ENCODE data around the gene SNAI3. TPM values are rescaled to one million over a fixed set of nuclear protein-coding genes. Genes with fewer than 3 reads are reported as not detected.

Gene SNAI3
- total RNA-seq, 1 donor from 2014 or later, result 7.0 TPM

DNA sequence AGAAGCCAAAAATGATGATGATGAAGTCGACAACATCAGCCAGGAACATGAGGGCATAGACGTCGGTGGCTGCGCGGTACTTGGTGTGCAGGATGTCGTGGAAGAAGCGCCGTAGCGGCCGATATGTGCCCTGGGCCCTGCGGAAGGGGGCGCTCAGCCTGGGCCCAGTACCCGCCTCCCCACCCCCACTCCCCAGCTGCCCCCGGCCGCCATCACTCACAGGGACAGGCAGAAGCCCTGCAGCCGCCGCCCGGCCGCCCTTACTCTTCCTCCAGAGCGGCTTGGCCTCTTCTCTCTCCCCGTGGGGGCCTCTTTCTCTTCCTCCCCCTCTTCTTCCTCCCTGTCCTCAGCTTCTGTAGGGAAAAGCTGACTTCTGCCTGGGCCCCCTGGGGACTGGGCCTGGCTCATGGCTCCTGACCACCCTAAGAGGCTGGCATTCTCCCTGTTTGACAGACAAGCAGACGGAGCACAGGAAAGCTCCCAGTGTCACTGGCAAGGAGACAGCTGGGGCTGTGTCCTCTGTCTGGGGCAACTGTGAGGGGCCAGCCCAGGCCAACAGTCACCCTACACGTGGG is 34.2 kb upstream of the SNAI3 start:
- no peak overlapping the region for H3K27ac ChIP-seq
- no peak for ATAC-seq
- H3K27me3 ChIP-seq, result no peaks in the 10 kb centered on the region
- TF ChIP-seq, protein P1, sequence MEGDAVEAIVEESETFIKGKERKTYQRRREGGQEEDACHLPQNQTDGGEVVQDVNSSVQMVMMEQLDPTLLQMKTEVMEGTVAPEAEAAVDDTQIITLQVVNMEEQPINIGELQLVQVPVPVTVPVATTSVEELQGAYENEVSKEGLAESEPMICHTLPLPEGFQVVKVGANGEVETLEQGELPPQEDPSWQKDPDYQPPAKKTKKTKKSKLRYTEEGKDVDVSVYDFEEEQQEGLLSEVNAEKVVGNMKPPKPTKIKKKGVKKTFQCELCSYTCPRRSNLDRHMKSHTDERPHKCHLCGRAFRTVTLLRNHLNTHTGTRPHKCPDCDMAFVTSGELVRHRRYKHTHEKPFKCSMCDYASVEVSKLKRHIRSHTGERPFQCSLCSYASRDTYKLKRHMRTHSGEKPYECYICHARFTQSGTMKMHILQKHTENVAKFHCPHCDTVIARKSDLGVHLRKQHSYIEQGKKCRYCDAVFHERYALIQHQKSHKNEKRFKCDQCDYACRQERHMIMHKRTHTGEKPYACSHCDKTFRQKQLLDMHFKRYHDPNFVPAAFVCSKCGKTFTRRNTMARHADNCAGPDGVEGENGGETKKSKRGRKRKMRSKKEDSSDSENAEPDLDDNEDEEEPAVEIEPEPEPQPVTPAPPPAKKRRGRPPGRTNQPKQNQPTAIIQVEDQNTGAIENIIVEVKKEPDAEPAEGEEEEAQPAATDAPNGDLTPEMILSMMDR (IDR thresholded peaks at IDR 0.05), result no peak
- intact Hi-C loops (cut with DNase I), result no loop called here
- no peaks in the 10 kb centered on the region for H3K9me3 ChIP-seq
- no peak overlapping the region for H3K4me3 ChIP-seq
- peaks cover 100% of the 10 kb centered on the region for H3K36me3 ChIP-seq
- no peak for DNase-seq
- H3K4me1 ChIP-seq, result no peaks in the 10 kb centered on the region

DNA sequence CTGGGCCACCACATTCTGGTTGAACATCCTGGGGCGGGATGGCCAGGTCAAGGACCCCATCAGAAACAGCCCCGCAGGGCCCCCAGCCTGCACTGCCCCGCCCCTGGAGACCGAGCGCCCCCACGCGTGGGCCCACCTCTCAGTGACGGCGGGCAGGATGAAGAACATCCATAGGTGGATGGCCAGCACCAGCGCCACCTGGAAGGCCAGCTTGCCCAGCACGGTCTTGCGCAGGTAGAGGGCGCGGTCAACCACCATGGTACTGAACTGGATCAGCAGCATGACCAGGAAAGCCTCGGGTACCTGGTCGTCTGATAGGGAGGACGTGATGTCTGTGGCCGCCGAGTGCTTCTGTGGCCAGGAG is 33.6 kb upstream of the SNAI3 start:
- H3K4me1 ChIP-seq, result no peaks in the 10 kb centered on the region
- intact Hi-C loops (cut with DNase I), result no loop called here
- H3K4me3 ChIP-seq, result no peak overlapping the region
- H3K36me3 ChIP-seq, result peaks cover 100% of the 10 kb centered on the region
- ATAC-seq (no peak), DNase-seq (no peak)
- no peaks in the 10 kb centered on the region for H3K9me3 ChIP-seq
- H3K27me3 ChIP-seq, result no peaks in the 10 kb centered on the region
- TF ChIP-seq, protein P1 (IDR thresholded peaks at IDR 0.05), result no peak
- no peak overlapping the region for H3K27ac ChIP-seq

DNA sequence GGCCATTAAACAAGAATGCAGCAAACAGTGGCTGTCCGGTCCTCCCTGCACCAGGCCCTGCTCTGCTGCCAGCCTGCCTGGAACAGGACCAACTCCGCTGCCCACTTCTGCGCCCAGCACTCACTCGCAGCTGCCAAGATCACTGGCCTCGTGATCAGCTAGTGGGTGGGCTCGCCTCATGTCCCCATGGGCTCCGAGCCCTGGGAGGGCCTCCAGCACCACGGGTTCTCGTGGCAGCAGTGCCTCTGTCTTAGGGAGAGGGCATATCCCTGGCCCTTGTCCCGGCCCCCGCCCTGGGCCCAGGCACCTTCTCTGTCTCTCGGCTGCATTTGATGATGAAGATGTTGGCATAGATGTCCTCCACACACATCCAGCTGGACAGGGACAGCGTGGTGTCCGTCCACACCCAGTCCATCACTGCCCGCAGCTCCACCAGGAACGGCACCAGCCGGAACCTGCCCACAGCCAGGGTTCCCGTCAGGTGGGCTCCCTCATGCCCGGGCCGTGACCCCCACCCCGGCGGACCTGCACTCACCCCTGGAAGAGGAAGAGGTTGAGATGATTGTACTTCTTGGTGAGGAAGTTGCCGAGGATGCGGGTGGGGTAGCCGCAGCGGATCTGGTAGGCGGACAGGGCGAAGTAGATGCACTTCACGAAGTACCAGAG is 33.1 kb upstream of the SNAI3 start:
- TF ChIP-seq, protein P1 (IDR thresholded peaks at IDR 0.05), result no peak
- DNase-seq (no peak), ATAC-seq (no peak)
- peaks cover 100% of the 10 kb centered on the region for H3K36me3 ChIP-seq
- H3K27me3 ChIP-seq, result no peaks in the 10 kb centered on the region
- H3K9me3 ChIP-seq, result no peaks in the 10 kb centered on the region
- no peak overlapping the region for H3K27ac ChIP-seq
- intact Hi-C loops (cut with DNase I), result no loop called here
- no peaks in the 10 kb centered on the region for H3K4me1 ChIP-seq
- H3K4me3 ChIP-seq, result no peak overlapping the region

DNA sequence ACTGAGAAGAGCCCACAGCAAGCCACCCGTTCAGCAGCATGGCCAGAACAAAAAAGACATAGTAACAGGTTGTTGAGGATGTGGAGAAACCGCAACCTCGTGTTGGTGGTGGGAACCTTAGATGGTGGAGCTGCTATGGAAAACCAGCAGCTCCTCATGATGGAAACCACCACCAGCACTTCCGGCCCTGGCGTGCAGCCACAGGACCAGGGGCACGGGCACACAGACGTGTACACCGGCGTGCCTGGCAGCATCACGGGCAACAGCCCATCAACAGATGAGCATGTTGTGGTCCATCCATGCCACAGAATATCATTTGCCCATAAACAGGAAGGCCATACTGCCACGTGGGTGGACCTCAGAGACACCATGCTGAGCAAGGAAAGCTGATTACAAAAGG is 31.9 kb upstream of the SNAI3 start:
- ATAC-seq (no peak), DNase-seq (no peak)
- Histone ChIP-seq H3K4me3 (no peak overlapping the region), H3K9me3 (no peaks in the 10 kb centered on the region), H3K27me3 (no peaks in the 10 kb centered on the region), H3K4me1 (no peaks in the 10 kb centered on the region), H3K36me3 (peaks cover 98% of the 10 kb centered on the region), H3K27ac (no peak overlapping the region)
- TF ChIP-seq, protein P1 (IDR thresholded peaks at IDR 0.05), result no peak
- intact Hi-C loops (cut with DNase I), result no loop called here

DNA sequence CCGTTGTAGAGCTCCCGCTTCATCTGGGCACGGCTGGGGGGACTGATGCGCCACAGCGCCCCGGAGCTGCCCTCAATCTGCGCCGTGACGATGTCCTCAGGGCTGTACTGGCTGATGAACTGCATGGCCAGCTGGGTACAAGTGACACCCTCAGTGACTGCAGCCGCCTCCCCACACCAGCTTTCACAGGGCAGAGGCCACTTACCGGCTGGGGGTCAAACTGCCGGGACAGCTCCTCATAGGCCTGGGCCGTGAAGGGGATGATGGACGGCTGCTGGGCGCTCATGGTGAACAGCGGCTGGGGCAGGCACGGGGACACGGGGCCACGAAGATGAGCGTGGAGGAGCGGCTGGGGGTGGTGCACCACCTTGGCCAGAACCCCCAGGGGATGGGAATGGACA is 30.3 kb upstream of the SNAI3 start:
- peaks cover 82% of the 10 kb centered on the region for H3K36me3 ChIP-seq

More for the DNA sequence above, 30.3 kb upstream of the SNAI3 start:
- TF ChIP-seq, protein P1 (IDR thresholded peaks at IDR 0.05), result no peak
- Histone ChIP-seq H3K4me3 (no peak overlapping the region), H3K9me3 (no peaks in the 10 kb centered on the region), H3K27ac (no peak overlapping the region), H3K4me1 (no peaks in the 10 kb centered on the region), H3K27me3 (no peaks in the 10 kb centered on the region)
- ATAC-seq, result no peak
- intact Hi-C loops (cut with DNase I), result no loop called here
- no peak for DNase-seq

All from upper lobe of right lung (tissue), 1 donor.